Stimulated activated naive CD4-positive, alpha-beta T cell treated with Interleukin-2 at 50 U/mL for 16 hours (primary cell): ENCODE data around the gene UFSP2.
"Not testable (repeated sequence)": the region's sequence is repeated elsewhere in the genome, so short reads cannot be mapped to it uniquely, and the experiment has no call there.

Source experiments
- DNase-seq: peaks from one replicate; lab custom pipeline; 2025; lab: John Stamatoyannopoulos, UW

The UFSP2 gene

GRCh38 chr4:185384061-185384460, 41.7 kb downstream of the UFSP2 start:
- DNase-seq, result no peak

GRCh38 chr4:185383451-185383850, 42.3 kb downstream of the UFSP2 start:
- DNase-seq, result no peak

GRCh38 chr4:185382754-185383153, 43.0 kb downstream of the UFSP2 start:
- no peak for DNase-seq

GRCh38 chr4:185381288-185382196, 44.2 kb downstream of the UFSP2 start:
- no peak for DNase-seq

GRCh38 chr4:185380320-185380719, 45.4 kb downstream of the UFSP2 start:
- DNase-seq, result no peak

- DNase-seq, result no peak
Measured at GRCh38 chr4:185379326-185380295, 46.2 kb downstream of the UFSP2 start.

- DNase-seq, result no peak
Measured at GRCh38 chr4:185378264-185378663, 47.5 kb downstream of the UFSP2 start.

- no peak for DNase-seq
Measured at GRCh38 chr4:185374573-185374972, 51.2 kb downstream of the UFSP2 start.

GRCh38 chr4:185374027-185374426, 51.7 kb downstream of the UFSP2 start:
- no peak for DNase-seq

GRCh38 chr4:185371702-185372101, 54.1 kb downstream of the UFSP2 start:
- DNase-seq, result no peak

- no peak for DNase-seq
Measured at GRCh38 chr4:185370268-185370949, 55.4 kb downstream of the UFSP2 start.

GRCh38 chr4:185369731-185370130, 56.0 kb downstream of the UFSP2 start:
- DNase-seq, result no peak

- no peak for DNase-seq
Measured at GRCh38 chr4:185364886-185365285, 60.9 kb downstream of the UFSP2 start.

GRCh38 chr4:185363251-185363650, 62.5 kb downstream of the UFSP2 start:
- no peak for DNase-seq

GRCh38 chr4:185362570-185362969, 63.2 kb downstream of the UFSP2 start:
- DNase-seq, result not testable (repeated sequence)

- DNase-seq, result no peak
Measured at GRCh38 chr4:185361872-185362271, 63.9 kb downstream of the UFSP2 start.

- DNase-seq, result no peak
Measured at GRCh38 chr4:185359767-185360446, 65.9 kb downstream of the UFSP2 start.

GRCh38 chr4:185358959-185359358, 66.8 kb downstream of the UFSP2 start:
- no peak for DNase-seq

GRCh38 chr4:185358514-185358913, 67.2 kb downstream of the UFSP2 start:
- DNase-seq, result no peak

- DNase-seq, result no peak
Measured at GRCh38 chr4:185357733-185358440, 67.9 kb downstream of the UFSP2 start.

- DNase-seq, result no peak
Measured at GRCh38 chr4:185357211-185357610, 68.6 kb downstream of the UFSP2 start.
